Endothelial cell of umbilical vein (primary cell): ENCODE results near the gene CNST.

Experiments used
- EZH2 ChIP-seq: IDR thresholded peaks from 2 replicates; pipeline ENCODE4 v1.6.1; 2012; ENCODE audit warnings: borderline replicate concordance, low read depth, mild to moderate bottlenecking, moderate library complexity, low read length, inconsistent platforms; ENCODE audit not compliant: severe bottlenecking
- FOS ChIP-seq: IDR thresholded peaks from 2 replicates; pipeline ENCODE4 v1.6.1; 2011; ENCODE audit warnings: mild to moderate bottlenecking, low read length, moderate library complexity, borderline replicate concordance; ENCODE audit not compliant: insufficient read depth
- GATA2 ChIP-seq: IDR thresholded peaks from 2 replicates; pipeline ENCODE4 v1.7.0; 2011; ENCODE audit warnings: low read depth, mild to moderate bottlenecking, moderate library complexity, mixed read lengths, low read length; ENCODE audit not compliant: insufficient read length, insufficient read depth
- JUN ChIP-seq: IDR thresholded peaks from 2 replicates; pipeline ENCODE4 v1.6.1; 2011; ENCODE audit warnings: borderline replicate concordance, low read depth; ENCODE audit not compliant: insufficient read length, insufficient read depth
- MAX ChIP-seq: IDR thresholded peaks from 2 replicates; pipeline ENCODE4 v1.6.1; 2011; ENCODE audit not compliant: insufficient read depth, insufficient read length
- MYC ChIP-seq: IDR thresholded peaks from one replicate; pipeline ENCODE4 v1.6.1; 2011; ENCODE audit warnings: mild to moderate bottlenecking, low read depth, low read length
- POLR2A ChIP-seq: IDR thresholded peaks from 2 replicates; pipeline ENCODE4 v1.6.1; 2012; ENCODE audit warnings: low read depth, mild to moderate bottlenecking, control low read depth, low read length
- POLR2AphosphoS5 ChIP-seq: IDR thresholded peaks from 2 replicates; pipeline ENCODE4 v1.6.1; 2012; ENCODE audit warnings: low read depth, mild to moderate bottlenecking, control low read depth, low read length, moderate library complexity; ENCODE audit not compliant: insufficient read depth
- TF ChIP-seq, protein P1 (sequence below), 2 donors: IDR thresholded peaks; 1 replicate in 1 of 2; 2 replicates in 1 of 2; pipeline ENCODE4 v1.5.1; 2011; ENCODE audit warnings: low read length in 2 of 2, mild to moderate bottlenecking in 2 of 2, moderate library complexity in 2 of 2, control low read depth in 1 of 2, inconsistent platforms in 1 of 2, low read depth in 1 of 2; ENCODE audit not compliant: insufficient read depth in 1 of 2; ENCODE audit errors: extremely low read depth in 1 of 2

DNA sequence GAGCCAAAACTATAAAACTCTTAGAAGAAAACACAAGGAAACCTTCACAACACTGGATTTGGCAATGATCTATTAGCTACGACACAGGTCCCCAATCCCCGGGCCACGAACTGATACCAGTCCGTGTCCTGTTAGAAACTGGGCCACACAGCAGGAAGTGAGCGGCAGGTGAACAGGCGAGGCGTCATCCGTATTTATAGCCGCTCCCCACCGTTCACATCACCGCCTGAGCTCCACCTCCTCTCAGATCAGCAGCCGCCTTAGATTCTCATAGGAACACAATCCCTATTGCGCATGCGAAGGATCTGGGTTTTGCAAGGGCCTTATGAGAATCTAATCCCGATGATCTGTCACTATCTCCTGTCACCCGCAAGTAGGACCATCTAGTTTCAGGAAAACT is 12.1 kb upstream of the CNST start:
- TF ChIP-seq EZH2 = no peak
- TF ChIP-seq, protein P1, sequence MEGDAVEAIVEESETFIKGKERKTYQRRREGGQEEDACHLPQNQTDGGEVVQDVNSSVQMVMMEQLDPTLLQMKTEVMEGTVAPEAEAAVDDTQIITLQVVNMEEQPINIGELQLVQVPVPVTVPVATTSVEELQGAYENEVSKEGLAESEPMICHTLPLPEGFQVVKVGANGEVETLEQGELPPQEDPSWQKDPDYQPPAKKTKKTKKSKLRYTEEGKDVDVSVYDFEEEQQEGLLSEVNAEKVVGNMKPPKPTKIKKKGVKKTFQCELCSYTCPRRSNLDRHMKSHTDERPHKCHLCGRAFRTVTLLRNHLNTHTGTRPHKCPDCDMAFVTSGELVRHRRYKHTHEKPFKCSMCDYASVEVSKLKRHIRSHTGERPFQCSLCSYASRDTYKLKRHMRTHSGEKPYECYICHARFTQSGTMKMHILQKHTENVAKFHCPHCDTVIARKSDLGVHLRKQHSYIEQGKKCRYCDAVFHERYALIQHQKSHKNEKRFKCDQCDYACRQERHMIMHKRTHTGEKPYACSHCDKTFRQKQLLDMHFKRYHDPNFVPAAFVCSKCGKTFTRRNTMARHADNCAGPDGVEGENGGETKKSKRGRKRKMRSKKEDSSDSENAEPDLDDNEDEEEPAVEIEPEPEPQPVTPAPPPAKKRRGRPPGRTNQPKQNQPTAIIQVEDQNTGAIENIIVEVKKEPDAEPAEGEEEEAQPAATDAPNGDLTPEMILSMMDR (IDR thresholded peaks at IDR 0.05; ENCODE audit: extremely low read depth in 1 of 2, insufficient read depth in 1 of 2, low read depth in 1 of 2, low read length in 2 of 2) = no peak
- TF ChIP-seq POLR2A = no peak
- no peak for TF ChIP-seq POLR2AphosphoS5
- TF ChIP-seq MYC = no peak
- TF ChIP-seq MAX = no peak
- TF ChIP-seq FOS = no peak
- TF ChIP-seq JUN = no peak
- no peak for TF ChIP-seq GATA2
